GM19035 (cell line): ENCODE results near the gene TFPI2.

Source experiments
- ATAC-seq: cut with Tn5 transposase; IDR thresholded peaks from one replicate; pipeline ENCODE4 v1.9.1; 2021; ENCODE audit not compliant: unreplicated experiment

The TFPI2 gene

DNA sequence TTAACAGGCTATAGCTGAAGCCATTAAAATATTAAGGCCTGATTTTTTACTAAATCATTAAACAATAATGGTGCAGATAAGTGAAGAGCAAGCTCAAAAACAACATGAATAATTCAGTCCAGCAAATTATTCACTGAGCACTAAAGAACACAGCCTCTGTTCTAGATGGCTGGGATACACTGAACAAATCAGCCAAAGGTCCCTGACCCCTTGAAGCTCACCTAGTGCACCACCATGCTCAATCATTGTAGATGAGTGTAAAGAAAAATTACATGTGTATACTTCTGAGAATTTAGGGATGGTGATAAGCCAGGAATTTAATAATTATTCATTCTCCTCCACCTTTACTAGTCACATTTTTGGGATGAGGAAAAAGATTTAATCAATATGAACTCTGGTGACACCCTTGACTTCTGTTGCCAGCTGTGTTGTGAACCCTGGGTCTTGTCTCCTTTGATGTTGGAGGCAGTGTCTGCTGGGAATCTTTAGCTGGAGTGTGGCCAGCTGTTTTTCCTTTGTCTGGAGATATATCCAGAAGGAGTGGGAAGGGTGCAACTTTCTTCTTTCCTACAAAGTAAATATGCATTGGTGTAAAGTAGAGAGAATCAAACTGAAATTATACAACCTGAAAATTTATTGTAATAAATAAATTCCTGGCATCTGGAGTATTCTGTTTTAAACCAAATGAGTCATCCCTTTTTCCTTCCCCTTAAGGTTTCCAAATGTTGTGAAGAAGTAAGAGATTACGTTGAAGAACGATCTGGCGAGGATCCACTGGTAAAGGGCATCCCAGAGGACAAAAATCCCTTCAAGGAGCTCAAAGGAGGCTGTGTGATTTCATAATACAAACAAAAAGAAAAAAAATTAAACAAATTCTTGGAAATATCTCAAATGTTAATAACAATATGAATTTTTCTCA is 19.8 kb upstream of the TFPI2 start:
- ATAC-seq, result no peak

DNA sequence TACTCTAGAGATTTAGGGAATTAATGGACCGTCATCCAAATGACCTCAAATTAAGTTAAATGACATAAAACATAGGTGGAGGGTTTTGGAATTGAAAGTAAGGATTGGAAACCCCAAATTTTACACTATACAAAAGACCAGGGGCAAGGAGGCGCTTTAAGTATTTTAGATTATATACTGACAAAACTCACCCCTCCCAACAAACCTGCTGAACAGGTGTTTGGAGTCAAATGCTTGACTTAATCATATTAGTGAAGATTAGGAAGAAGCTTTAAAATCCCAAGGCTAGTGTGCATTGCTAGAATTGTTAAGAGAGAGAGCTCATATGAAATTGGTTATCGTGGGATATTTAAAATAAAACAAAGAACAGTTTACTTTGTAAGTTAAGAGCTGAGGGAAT is 15.7 kb upstream of the TFPI2 start, which contains the start of gene GNGT1:
GNGT1 (plus strand) TSS at position 301 of the 400 bp plus-strand sequence. CDS start 180 bp downstream, outside the sequence.
- no peak for ATAC-seq

- ATAC-seq, result no peak
These were observed 12.3 kb upstream of the TFPI2 start for GRCh38 chr7:93902777-93903423.

DNA sequence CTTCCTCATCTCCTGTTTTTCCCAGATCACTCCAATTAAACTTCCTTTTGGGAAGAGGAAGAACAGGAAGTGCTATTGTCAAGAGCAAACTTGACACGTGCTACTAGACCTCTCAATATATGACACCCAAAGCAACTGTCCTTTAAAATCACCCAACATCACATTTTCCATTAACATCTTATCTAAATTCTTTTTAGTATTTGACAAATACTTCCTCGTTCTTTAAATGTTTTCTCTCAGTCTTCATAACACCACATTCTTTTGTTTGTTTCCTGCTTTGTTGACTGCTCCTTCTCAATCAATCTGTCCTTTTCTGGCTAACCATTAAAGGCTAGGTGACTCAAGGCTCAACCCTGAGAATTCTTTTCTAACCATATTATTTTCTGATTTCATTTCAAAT is 7.1 kb upstream of the TFPI2 start:
- no peak for ATAC-seq

- no peak for ATAC-seq
These were observed 5.5 kb upstream of the TFPI2 start for GRCh38 chr7:93895859-93896600.

GRCh38 chr7:93894966-93895640 is 4.5 kb upstream of the TFPI2 start:
- no peak for ATAC-seq

- no peak for ATAC-seq
These were observed 3.9 kb upstream of the TFPI2 start for GRCh38 chr7:93894426-93894825.

DNA sequence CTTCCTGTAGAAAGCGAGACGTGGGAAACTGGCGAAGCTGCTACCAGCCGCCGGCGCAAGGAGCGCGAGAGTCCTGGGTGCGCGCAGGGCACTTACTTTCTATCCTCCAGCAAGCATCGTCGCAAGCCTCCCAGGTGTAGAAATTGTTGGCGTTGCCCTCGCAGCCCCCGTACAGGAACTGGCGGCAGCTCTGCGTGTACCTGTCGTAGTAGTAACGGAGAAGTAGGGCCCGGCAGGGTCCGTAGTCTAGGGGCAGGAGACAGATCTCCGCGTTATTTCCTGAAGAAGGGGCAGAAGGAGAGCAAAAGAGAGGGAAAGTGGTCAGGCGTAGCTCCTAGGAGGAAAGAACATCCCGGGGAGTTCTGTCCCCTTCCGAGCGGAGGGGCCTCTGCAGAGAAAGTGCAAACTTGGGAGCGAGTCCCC is 501 bp downstream of the TFPI2 start:
- ATAC-seq, result peak; percentile 46

DNA sequence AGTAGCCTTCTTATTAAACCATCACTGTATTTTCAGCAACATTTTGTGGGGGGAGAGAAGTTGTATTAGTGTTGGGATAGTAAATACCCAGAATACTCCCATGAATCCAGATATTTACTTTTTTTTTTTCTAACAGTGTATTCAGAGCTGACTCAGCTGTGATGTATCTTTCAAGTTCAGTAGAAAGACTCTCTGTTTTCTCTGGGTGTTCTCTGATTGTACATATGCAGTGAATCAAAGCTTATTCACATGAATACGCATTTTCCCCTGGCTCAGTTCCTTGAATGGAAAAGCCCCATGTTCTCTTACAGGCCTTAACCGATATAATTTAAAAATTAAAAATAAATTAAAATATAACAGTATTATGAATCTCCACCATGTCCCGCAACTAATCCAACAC is 1.3 kb downstream of the TFPI2 start:
- no peak for ATAC-seq

GRCh38 chr7:93884541-93884940 is 6.0 kb downstream of the TFPI2 start:
- no peak for ATAC-seq

DNA sequence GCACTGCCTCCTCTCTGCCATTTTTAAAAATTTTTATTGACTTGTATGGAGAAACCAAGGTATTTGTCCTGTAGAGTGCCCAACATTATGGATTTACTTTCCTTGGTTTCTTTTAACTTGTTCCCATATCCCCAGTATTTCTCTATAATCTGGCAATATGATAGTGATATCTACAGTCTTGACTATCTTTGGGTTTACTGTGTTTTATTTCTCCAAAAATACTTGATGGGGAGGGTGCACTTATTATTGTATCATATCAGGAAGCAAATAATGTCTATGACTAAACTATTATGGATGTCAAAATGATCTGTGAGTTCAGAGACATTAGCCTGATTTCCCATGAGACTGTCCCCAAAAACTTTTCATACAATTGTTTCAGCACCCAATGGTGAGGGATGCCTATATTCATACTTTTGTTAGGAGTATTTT is 6.6 kb downstream of the TFPI2 start:
- no peak for ATAC-seq

GRCh38 chr7:93883078-93883916 is 7.3 kb downstream of the TFPI2 start:
- no peak for ATAC-seq

- ATAC-seq, result no peak
These were observed 8.1 kb downstream of the TFPI2 start for GRCh38 chr7:93882468-93882867.

- no peak for ATAC-seq
These were observed 11.2 kb downstream of the TFPI2 start for GRCh38 chr7:93879356-93879755.

GRCh38 chr7:93877742-93878141 is 12.8 kb downstream of the TFPI2 start:
- ATAC-seq, result no peak

GRCh38 chr7:93873998-93874574 is 16.5 kb downstream of the TFPI2 start:
- ATAC-seq, result no peak

DNA sequence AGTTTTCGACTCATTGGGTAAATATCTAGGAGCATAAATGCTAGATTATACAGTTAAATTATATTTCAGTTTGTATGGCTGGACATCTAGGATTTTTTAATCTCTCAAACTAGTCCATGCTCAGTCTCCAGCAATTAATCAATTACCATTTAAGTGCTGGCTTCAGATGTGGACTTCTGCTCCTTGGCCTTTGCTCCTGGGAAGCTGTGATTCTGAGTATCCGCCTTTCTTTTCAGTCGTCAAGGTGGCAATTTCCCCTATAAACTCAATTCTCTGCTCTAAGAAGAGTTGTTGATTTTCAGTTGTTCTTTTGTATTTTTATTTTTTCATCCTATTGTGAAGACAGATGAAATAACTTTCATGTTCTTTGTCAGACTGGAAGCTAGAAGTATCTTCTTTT is 23.7 kb downstream of the TFPI2 start:
- ATAC-seq, result no peak

GRCh38 chr7:93862651-93863050 is 27.9 kb downstream of the TFPI2 start:
- no peak for ATAC-seq

DNA sequence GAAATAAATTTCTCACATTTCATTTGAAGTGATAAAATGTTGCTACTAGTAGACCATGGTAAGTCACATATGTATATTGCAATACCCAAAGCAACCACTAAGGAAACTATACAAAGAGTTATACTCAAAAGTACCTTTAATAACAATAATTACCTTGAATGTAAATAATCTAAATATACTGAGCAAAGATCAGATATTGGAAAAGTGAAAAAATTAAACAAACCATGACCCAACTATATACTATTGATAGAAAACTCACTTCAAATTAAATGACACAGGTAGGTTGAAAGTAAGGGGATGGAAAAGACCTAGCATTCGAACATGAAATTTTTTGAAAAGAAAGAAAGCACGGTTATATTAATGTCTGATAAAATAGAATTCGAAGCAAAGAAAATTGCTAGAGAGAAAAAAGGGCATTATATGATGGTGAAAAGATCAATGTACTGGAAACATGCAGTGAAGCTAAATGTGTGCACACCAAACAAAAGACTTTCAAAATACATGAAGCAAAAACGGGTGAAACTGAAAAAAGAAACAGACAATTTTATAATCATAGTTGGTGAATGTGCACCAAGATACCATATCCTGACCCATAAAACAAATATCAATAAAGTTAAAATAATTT is 29.1 kb downstream of the TFPI2 start:
- ATAC-seq, result no peak
